Esophagus squamous epithelium (tissue), 4 donors: ENCODE data around the gene PCDH17.

Experiments
- POLR2A ChIP-seq, 4 donors: fragments of 450-650 bp; IDR thresholded peaks; one replicate each; pipeline ENCODE4 v1.6.1; 2017; ENCODE audit warnings: antibody characterized with exemption in 4 of 4, mild to moderate bottlenecking in 4 of 4, moderate library complexity in 3 of 4
- TF ChIP-seq, protein P1 (sequence below), 6 experiments: fragments of 450-650 bp in 4 of 6; fragments of 200-600 bp in 2 of 6; sonication (generic) in 2 of 6; IDR thresholded peaks; one replicate each; pipeline ENCODE4 v1.5.1; 2016 to 2019; ENCODE audit warnings: antibody characterized with exemption in 6 of 6, mild to moderate bottlenecking in 4 of 6, moderate library complexity in 4 of 6

DNA sequence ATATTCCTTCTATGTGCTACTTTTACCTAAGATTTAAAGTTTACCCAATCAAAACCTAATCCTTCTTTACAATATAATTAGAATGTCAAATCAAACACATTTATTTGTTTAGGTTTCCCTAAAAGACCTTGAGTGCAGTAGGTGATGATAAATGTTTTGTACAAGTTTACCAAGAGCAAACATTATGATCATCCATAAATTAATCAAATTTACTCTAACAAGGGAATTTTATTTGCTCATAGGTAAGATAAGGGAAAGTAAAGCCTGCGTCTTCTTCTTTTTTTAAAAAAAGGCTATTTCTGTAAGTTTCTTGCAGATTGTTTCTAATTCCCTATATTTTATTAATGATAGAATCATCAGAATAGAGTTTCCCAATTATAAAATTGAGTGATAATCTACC lies 48.0 kb upstream of the PCDH17 start:
- TF ChIP-seq, protein P1, sequence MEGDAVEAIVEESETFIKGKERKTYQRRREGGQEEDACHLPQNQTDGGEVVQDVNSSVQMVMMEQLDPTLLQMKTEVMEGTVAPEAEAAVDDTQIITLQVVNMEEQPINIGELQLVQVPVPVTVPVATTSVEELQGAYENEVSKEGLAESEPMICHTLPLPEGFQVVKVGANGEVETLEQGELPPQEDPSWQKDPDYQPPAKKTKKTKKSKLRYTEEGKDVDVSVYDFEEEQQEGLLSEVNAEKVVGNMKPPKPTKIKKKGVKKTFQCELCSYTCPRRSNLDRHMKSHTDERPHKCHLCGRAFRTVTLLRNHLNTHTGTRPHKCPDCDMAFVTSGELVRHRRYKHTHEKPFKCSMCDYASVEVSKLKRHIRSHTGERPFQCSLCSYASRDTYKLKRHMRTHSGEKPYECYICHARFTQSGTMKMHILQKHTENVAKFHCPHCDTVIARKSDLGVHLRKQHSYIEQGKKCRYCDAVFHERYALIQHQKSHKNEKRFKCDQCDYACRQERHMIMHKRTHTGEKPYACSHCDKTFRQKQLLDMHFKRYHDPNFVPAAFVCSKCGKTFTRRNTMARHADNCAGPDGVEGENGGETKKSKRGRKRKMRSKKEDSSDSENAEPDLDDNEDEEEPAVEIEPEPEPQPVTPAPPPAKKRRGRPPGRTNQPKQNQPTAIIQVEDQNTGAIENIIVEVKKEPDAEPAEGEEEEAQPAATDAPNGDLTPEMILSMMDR (IDR thresholded peaks at IDR 0.05): no peak
- TF ChIP-seq POLR2A (IDR thresholded peaks at IDR 0.05): no peak
